Measurements from ENCODE around the gene NOL6.
"Not testable (repeated sequence)": the region's sequence is repeated elsewhere in the genome, so short reads cannot be mapped to it uniquely, and the experiment has no call there.

The NOL6 gene

GRCh38 chr9:33472881-33473615 is 676 bp downstream of the NOL6 start:
- DNase-seq (ENCODE audit: low spot score): no peak

GRCh38 chr9:33472171-33472880 is 1.4 kb downstream of the NOL6 start:
- DNase-seq (ENCODE audit: low spot score): no peak

- DNase-seq (ENCODE audit: low spot score): no peak
These were observed 2.4 kb downstream of the NOL6 start for GRCh38 chr9:33471361-33471760.

DNA sequence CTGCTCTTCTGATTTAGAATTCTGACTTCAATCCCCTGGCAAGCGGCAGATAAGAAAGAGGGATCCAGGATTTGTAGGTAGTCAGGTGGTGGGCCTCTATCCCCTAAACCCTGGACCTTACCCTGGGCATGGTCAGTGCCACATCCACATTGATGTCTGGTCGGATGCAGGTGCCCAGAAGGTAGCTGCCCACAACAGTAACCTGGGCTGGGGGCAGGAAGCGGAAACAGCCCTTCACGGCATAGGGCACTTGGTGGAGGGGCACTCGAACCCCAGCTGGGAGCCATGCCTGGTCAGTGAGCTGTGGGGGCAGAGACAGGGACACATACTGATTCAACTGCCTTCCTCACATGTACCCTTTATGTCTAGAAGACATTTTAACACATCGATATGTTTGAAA is 3.8 kb downstream of the NOL6 start:
- no peak for DNase-seq (ENCODE audit: low spot score)

GRCh38 chr9:33468797-33469621 is 4.7 kb downstream of the NOL6 start:
- no peak for DNase-seq (ENCODE audit: low spot score)

- DNase-seq (ENCODE audit: low spot score): no peak
These were observed 5.5 kb downstream of the NOL6 start for GRCh38 chr9:33468215-33468730.

DNA sequence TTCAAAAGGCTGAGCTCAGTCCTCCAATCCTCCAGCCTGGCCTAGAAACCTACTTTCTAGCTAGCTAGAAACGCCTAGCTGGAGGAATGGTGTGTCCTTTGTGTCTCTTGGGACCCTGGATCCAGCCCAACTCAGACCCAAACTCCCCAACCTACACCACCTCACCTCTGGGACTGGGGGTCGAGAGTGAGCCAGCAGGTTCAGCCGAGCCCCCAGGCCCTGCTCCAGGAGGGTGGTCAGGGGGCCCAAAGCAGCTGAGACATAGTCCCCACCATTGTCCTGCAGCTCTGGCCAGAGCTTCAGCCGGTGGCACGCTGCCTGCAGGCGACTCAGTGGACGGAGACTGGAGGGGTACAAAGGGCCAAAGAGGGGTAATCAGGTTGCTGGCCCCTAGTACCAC is 6.2 kb downstream of the NOL6 start:
- DNase-seq (ENCODE audit: low spot score): no peak

- no peak for DNase-seq (ENCODE audit: low spot score)
These were observed 6.9 kb downstream of the NOL6 start for GRCh38 chr9:33466565-33467495.

DNA sequence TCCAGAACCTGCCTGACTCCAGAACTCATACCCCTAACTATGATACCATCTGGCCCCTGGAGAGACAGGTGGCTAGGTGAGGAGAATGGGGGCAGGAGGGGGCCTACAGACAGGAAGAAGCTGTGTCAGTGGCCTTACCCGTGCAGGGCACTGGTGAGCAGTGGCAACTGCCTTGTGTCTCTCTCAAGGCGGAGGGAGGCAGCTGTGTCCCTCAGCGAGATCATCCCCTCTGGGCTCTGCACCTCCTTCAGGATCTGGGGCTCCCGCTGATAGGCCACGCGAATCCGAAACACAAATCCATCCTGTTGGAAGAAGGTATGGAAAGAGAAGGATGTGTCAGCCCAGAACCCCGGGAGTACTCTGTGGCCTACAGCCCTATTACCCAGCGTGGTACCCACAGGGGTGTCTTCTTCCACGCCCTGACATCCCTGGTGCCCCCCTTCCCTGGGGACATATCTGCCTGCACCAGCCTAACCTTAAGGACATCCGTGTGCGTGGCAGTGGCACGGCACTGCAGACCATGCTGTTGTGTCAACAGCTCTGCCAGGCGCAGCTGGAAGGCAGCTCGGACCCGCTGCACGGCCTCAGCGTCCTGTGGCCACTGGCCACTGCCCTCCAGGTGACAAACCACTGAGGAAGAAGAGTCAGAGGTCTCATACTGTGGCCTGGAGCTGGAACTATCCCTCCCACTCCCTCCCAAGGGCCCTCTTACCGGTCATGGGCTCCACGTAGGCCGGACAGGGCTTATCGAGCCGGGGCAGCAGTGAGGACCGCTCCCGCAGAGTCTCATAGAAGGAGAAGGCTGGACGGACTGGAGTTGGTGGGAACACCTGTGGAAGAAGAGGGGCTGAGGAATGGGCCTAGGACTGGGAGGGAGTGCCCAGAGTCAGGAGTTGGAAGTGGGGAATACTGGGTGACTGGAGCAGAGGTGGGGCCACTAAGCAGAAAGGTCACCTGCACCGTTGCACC is 7.8 kb downstream of the NOL6 start:
- no peak for DNase-seq (ENCODE audit: low spot score)

DNA sequence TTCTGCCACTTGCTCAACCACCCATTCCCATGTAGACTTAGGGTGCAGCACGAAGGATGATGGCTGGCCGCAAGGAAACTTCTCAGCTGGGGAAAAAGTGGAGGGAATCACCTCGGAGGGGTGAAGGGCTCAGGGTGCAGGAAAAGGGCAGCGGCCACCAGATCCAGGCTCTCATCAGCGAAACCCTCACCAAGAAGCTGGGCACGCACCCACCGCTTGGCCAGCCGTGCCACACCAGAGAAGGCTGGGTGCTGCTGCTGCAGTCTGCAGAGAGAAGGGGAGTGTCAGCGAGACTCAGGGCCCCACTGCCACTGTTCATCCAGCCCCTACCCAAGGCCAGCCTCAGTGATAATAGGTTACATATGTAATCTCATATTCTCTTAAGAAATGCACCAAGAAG is 8.6 kb downstream of the NOL6 start:
- DNase-seq (ENCODE audit: low spot score): no peak

- DNase-seq (ENCODE audit: low spot score): no peak
These were observed 9.6 kb downstream of the NOL6 start for GRCh38 chr9:33464045-33464636.

DNA sequence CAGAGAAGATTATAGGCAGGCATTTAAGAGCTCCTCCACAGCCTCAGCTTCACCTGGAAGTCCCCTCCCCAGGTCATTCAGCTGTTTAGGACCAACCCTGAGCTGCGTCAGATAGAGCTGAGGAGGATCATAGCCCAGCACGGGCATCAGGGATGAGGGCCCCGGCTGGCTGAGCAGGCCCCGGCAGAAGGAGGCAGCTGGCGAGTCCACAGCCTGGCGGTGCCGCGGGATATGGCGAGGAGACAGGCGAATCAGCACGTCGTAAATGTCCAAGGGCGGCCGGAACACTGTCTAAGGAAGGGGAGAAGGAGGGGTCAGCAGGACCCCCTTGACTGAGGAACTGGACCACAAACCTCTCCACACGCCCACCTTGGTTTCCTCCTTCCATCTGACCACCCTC is 10.6 kb downstream of the NOL6 start:
- DNase-seq (ENCODE audit: low spot score): no peak

DNA sequence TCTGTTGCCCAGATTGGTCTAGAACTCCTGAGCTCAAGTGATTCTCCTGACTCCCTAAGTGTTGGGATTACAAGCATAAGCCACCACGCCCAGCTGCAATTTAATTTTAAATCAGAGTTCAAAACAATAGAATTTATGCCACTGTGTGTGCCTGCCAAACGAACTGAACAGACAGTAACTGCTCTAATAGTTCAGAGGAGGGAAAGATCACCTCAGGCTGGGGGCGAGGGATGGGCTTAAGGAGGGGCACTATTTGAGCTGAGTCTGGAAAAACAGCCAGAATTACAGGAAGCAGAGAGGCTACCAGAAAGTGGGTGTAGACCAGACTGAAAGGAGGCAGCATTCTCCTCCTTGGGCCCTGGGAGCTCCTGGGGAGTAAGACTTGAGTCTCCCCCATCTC is 12.2 kb downstream of the NOL6 start:
- DNase-seq (ENCODE audit: low spot score): no peak

GRCh38 chr9:33460854-33461253 is 12.9 kb downstream of the NOL6 start:
- no peak for DNase-seq (ENCODE audit: low spot score)

GRCh38 chr9:33459115-33459514 is 14.6 kb downstream of the NOL6 start:
- DNase-seq (ENCODE audit: low spot score): no peak

DNA sequence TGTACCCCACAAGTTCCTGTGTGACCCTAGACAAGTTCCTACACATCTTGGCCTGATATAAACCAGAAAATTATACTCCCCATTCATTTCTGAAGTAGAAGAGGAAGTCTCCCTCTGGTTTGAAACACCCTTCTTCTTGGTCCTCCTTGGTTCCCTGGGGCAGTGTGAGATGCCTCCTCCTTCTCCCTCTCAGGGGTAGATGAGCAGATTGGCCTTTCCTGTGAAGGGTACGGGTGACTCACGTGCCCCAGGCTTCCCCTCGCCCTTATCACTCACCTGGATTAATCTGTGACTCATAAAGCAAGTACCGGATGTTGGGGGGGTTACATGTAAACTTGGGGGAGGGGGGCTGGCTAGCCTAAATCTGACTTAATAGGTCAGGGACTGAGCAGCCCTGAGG is 15.3 kb downstream of the NOL6 start:
- DNase-seq (ENCODE audit: low spot score): no peak

DNA sequence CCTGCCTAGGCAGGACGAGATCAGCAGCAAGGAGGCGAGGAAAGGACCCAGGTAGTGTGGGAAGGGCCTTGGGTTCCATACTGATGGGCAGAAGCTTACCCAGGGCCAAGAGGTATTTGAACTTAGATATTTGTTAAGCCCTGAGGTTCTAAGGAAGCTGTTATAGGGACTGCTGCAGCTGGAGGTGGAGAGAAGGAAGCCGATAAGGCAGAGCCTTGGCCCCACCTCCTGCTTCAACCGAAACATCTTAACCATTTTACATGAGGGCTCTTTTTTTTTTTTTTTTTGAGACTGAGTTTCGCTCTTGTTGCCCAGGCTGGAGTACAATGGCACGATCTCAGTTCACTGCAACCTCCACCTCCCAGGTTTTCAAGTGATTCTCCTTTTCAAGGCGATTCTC is 17.8 kb downstream of the NOL6 start:
- no peak for DNase-seq (ENCODE audit: low spot score)

DNA sequence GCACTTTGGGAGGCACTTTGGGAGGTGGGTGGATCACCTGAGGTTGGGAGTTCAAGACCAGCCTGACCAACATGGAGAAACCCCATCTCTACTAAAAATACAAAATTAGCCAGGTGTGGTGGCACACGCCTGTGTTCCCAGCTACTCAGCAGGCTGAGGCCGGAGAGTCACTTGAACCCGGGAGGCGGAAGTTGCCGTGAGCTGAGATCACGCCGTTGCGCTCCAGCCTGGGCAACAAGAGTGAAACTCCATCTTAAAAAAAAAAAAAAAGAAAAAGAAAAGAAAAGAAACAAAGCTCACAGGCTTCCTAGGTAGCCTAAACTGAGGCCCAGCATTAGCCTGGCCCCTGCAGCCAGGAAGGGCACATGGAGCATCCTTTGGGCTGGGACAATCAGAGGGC is 18.3 kb downstream of the NOL6 start:
- not testable (repeated sequence) for DNase-seq (ENCODE audit: low spot score)

DNA sequence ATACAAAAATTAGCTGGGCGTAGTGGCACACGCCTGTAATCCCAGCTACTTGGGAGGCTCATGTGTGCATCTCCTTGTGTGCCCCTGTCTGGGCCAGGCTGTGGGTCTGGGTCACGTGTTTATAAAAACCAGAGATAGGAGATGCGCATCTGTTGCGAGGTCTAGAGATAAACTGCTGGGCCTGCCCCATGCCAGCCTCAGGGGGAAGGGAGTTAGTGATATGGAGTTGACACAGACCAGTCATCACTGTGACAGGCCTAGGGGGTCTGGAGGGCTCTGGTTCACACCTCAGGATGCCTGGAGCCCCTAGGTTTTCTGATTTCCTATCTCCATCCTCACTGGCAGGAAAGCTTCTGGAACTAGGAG is 19.1 kb downstream of the NOL6 start:
- DNase-seq (ENCODE audit: low spot score): not testable (repeated sequence)

All from putamen (tissue), 1 donor.